ENCODE measurements around the gene REV3L.

REV3L gene

DNA sequence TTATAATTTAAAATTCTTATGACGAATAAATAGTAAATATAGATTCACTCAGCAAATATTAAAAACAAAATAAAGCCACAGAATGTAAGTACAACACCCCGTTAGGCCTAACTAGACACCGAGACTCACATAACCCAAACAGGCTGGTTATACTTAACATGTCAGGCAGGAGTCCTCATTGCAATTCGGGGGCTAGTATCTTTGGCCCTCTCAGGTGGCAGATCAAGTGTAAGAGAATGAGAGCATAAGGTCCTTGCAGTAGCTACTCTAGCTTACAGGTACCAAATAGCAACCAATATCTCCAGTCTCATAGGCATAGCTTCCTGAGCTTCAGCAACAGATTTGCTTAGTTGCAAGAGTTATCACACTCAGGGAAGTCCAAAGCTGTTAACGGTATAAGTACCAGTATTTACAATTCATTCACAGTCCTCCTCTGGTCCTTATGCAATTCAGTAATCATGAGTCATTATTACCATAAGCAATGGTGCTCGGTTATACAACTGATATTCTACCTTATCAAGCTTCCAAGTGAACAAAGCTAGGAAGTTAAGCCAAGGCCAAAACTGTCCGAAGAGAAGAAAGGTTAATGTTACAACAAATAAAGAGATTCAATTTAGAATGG is 20.1 kb downstream of the REV3L start:
- DNase-seq: no peak

DNA sequence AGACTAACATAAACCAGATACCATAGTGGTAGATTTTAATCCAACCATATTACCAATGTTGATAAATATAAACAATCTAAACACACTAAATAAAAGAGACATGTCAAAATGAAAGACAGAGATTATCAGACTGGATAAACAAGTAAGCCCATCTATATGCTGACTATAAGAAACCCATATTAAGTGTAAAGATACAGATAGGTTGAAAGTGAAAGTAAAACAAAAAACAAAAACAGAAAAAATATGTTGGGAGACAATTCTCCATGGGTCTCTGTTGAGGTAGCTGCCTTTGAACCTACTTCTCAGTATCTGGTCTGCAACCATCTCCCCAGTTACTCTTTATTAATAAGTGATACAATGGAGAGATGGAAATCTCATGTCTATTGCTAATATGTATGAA is 21.2 kb downstream of the REV3L start:
- no peak for DNase-seq

DNA sequence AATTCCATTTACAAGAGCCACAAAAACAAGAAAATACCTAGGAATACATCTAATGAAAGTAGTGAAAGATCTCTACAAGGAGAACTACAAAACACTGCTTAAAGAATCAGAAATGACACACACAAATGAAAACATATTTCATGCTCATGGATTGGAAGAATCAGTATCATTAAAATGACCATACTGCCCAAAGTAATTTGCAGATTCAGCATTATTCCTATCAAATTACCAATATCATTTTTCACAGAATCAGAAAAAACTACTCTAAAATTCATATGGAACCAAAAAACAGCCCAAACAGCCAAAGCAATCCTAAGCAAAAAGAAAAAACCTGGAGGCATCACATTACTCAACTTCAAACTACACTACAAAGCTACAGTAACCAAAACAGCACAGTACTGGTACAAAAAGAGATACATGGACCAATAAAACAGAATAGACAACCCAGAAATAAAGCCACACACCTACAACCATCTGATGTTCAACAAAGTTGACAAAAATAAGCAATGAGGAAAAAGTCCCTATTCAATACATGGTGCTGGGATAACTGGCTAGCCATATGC is 24.3 kb downstream of the REV3L start:
- DNase-seq: no peak

DNA sequence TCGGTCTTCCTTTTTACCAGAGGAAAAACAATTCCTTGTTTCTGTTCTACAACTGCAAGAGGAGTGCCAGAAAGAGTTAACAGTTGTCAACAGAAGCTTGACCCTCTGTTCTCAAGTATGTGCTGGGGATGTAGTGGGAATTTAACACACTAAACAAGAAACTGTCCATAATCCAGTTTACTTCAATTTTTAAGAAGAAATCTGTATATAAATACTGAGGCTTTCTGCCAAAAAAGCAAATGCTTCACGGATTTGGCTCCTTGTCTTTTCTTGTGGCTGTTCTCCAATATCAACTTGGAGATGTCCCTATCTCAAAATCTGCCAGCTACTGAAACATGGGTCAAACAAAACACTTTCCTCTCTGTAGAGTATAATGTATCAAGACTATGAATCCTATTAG is 26.8 kb downstream of the REV3L start:
- DNase-seq: no peak

DNA sequence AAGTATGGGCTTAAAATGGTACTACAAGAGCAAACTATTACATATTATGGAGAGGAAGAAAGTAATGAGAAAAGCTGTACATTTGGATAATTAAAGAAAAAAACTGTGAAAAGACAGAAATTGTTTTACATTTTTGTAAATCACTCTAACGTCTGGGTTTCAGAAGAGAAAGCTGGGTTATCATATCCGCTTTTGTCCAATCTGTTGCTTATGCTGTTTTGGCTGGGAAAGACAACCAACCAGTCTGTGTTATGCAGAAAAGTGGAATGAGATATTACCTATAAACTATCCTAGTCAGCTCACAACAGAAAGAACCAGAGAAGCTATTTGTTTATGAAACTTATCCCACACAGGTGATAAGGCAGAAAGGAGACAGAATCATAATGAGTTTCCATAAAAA is 32.4 kb downstream of the REV3L start:
- DNase-seq: no peak

DNA sequence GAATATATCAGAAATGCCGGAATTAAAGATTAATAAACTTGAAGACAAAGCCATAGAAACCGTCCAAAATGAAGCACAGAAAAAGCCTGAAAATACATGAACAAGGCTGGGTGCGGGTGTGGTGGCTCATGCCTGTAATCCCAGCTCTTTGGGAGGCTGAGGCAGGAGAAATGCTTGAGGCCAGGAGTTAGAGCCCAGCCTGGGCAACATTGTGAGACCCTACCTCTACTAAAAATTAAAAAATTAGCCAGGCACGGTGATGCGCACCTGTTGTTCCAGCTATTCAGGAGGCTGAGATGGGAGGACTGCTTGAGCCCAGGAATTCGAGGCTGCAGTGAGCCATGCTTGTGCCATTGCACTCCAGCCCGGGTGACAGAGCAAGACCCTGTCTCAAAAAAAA is 32.9 kb downstream of the REV3L start:
- DNase-seq: no peak

DNA sequence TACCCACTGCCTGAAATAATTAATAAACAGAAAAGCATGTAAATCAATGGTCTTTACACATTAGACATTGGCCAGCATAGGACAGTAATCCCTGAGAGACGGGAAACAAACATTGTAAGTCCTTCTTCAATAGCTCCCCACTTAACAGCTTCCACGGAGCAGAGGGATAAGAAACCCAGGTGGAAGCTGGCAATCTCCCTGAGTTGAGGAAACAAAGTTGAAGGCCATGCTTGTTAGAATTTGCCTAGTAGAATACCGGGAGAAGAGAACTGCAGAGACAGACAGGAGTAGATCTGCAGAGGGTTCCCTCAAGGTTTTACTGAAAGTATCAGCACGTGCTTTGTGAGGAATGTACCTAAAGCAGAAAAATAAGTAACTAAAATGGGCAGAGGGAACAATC is 33.9 kb downstream of the REV3L start:
- no peak for DNase-seq

DNA sequence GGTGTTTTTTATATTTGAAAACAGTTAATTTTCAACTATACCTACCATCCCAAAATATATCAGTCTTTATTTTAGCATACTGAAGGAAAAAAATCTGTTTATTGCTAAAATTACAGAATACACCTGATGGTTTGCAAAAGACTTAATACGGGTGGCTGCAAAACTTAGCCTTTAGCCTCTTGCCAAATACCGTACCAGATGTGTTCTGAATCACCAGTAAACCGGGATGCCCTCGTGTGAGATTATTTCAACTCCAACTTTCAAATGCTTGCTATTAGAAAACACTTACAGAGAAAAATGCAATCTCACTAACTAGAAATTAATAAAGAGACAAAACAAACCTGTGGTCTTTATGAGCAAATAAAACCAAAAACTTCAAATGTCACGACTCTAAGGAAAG is 36.0 kb downstream of the REV3L start:
- DNase-seq: no peak

DNA sequence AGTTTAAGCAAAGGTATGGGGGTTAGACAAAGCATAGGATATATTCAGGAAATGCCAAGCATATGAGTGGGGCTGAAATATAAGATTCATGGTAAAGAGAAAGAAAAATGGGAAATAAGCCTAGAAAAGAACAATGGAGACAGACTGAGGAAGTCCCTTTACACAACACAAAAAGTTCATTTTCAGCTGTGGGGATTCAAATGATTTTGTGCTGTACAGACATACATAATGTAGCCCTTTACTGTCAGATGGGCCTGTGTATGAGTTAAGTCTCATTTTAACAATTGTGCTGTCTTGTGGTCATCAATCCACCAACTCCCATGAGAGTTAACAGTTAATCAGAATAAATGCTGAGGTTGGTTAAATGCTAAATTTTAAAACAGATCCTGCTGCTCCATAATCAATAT is 37.2 kb downstream of the REV3L start:
- DNase-seq: no peak

DNA sequence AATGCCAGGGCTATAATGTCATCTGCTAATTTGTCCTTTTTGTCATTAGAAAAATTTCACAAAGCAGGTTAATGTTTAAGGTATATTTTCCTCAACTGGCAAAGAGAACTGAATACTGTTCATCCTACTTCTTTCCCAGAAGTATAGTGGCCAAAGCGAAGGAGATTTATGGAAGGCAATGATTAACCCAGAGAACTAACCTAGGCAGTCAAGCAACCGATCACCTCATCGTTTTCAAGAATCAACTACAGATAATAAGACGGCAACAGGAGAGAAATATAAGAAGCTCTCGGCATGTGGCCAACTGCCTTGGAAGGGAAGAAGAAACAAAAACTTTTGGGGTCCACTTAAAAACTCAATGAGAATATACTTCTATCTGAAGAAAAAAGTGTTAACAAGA is 38.2 kb downstream of the REV3L start:
- no peak for DNase-seq

DNA sequence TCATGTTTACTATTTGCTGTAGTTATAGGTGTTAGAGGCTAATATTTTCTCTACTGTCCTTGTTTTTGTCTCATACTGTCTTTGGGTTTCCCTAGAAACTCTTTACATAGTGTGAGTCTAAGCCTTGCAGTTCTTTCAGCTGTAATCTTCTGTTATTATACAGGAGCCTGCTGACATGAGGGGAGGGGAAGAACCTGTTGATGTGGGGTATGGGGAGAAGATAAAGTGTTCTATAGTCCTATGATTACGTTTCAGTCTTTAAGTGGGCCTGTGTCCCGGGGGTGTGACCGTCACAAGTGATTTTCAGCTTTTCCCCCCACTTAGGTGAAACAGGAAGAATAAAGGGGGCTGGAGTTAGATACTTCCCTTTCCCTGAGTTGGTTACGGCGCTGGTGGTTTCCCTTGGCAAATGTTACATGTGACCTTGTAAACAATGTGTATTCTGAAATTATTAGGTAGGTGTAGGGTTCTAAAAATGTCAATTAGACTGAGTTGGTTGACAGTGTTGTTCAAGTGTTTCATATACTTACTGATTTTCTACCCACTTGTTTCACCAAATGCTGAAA is 41.3 kb downstream of the REV3L start:
- no peak for DNase-seq

DNA sequence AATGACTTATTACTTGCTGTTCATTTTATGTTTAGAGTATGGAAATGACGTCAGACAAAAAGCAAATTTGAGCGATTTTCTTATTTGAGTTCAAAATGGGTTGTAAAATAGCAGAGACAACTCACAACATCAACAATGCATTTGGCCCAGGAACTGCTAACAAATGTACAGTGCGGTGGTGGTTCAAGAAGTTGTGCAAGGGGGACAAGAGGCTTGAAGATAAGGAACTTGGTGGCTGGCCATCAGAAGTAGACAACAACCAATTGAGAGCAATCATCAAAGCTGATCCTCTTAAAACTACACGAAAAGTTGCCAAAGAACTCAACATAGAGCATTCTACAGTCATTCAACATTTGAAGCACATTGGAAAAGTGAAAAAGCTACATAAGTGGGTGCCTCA is 43.8 kb downstream of the REV3L start:
- DNase-seq: no peak

DNA sequence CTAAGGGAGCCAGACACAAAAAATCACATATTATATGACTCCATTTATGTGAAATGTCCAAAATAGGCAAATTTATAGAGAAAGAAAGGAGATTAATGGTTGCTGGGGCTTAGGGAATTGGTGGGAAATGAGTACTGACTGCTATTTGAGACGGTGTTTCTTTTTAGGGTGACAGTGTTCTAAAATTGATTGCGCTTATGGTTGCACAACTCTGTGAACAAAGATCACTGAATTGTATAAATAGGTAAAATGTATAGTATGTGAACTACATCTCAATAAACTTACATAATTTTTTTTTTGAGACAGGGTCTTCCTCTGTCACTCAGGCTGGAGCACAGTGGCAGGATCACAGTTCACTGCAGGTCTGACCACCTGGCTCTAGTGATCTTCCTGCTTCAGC is 45.4 kb downstream of the REV3L start:
- DNase-seq: no peak

DNA sequence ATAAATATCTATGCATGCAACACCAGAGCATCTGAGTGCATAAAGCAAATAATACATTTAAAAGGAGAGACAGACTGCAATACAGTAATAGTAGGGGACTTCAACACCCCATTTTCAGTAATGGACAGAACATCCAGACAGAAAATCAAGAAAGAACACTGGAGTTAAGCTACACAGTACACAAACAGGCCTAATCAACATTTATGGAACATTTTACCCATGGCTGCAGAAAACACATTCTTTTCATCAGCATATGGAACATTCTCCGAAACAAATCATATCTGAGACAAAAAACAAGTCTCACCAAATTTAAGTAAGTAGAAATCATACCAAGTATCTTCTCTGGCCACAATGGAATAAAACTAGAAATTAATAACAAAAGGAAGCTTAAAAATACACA is 50.5 kb downstream of the REV3L start:
- no peak for DNase-seq

DNA sequence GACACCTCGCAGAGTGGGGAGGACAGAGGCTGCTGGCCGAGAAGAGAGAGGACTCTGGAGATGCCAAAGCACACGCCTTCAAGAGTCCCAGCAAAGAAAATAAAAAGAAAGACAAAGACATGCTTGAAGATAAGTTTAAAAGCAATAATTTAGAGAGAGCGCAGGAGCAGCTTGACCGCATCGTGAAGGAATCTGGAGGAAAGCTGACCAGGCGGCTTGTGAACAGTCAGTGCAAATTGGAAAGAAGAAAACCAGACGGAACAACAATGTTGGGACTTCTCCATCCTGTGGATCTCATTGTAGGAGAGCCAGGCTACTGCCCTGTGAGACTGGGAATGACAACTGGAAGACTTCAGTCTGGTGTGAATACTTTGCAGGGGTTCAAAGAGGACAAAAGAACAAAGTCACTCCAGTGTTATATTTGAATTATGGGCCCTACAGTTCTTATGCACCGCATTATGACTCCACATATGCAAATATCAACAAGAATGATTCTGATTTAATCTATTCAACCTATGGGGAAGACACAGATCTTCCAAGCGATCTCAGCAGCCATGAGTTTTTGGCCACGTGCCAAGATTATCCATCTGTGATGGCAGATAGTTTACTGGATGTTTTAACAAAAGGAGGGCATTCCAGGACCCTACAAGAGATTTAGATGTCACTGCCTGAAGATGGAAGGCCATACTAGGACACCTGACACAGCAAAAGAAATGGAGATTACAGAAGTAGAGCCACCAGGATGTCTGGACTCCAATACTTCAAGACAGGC is 52.2 kb downstream of the REV3L start:
- no peak for DNase-seq

DNA sequence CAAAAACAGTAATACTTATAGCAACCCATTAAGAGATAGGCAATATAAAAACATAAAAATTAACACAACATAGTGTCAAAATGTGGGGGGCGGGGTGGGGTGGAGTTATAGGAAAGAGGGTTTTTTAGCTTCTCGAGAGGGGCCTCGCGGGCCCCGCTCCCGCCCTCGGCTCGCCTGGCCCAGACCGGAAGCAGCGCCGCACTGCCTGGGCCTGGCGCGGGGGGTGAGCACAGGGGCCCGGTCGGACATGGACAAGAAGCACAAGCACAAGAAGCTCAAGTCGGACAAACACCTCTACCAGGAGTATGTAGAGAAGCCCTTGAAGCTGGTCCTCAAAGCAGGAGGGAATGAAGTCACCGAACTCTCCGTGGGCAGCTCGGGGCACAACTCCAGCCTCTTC is 53.4 kb downstream of the REV3L start:
- no peak for DNase-seq

DNA sequence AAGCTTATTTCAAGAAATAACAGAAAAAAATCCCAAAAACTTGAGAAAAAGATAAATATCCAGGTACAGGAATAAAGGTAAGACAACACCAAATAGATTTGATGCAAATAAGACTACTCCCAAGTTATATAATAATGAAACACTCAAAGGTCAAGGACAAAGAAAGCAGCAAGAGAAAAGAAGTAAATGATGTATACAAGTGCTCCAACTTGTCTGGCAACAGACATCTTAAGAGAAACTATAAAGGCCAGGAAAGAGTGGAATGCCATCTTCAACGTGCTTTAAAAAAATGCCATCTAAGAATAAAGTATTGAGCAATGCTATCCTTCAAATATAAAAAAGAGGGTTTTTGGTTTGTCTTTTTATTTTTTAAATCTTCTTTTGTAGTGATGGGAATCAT is 54.2 kb downstream of the REV3L start:
- DNase-seq: no peak

DNA sequence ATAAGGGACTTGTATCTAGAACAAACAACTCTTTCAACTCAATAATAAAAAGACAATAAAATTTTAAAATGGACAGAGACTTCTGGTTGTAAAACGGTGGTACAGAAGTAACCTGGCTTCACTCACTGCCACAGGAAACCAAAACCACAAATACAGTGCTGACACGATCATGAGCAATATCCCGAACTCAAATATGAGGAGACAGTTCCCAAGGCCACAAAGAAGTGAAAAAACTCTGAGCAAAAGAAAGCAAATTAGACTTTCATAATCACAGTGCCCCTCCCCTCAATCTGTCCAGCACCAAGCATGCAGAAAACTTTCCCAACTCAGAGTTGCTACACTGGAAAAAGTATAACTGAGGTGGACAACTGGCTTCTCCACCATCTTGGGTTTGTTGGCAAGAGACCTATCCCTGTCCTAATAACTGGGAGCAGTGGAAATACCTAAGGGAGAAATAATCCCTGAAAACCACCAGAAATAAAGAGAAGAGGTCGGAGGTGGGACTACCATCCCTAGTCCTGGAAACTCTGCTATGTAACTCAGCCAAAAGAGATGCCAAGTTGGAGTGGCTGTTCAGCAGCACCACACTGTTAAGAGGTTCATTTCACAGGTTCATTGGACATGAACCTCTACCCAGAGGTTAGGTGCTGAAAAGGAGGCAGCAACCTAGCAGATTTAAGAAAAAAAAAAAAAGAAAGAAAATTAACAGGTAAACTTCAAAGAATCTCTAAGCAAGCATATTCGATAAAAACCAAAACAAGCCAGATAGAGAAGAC is 55.5 kb downstream of the REV3L start:
- DNase-seq: peak; percentile 2

DNA sequence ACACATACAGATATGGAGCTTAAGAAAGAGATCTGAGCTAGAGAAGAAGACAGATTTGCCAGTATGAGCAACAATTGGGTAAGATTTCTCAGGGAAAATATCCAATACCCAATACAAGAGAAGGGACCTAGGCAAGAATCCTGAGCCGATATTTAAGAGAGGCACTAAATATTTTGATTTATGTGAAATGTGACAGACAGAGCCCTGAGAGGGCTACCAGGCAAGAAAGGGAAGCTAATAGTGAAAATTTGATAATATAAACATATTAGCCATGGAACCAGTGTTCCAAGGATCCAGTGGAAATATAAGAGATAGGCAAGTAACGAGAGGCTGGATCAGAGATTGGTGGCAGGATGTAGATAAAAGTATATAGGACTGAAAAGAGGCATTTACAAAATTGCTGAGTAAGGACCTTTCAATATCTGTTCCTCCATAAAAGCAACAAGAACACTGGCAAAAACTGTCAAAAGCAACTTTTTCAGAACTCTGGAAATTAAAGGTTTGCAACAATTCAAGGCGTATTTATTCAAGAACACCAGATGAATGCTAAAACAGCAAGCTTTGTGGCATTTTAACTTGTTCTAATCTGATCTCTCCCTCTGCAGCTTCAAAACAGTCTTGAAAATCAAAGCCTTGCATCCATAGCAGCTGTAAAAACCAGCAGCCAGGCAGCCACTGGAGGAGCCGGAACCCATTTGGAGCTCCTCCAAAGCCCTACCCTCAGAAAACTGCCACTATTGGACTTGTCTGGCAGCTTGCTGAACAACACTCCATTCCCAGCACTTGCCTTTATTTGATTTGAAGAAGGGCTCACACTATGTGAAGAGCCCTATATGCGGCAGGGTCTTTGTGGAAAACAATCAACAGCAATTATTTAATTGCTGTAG is 58.8 kb downstream of the REV3L start:
- DNase-seq: no peak

DNA sequence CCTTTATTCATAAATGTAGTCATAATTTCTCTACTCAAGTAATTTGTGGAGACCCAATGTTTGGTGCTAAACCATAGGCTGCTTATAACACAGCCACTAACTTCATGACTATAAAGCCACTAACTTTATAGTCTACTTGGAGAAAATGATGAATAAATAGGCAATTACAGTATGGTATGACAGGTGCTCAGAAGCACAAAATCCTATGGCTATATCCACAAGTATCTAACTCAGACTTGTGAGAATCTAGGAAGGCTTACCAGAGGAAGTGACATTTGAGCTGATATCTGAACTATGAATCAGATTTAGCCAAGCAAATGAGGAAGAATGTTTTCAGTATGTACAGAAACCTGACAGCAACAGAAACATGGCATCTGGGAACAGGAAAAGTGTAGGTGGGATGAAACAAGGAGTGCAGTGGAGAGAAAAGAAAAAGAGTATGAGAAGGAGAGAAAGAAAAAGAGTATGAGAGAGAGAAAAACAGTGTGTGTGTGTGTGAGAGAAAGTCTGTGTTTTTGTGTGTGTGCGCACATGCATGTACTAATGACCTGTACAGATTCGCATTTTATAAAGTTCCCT is 59.9 kb downstream of the REV3L start:
- no peak for DNase-seq

DNA sequence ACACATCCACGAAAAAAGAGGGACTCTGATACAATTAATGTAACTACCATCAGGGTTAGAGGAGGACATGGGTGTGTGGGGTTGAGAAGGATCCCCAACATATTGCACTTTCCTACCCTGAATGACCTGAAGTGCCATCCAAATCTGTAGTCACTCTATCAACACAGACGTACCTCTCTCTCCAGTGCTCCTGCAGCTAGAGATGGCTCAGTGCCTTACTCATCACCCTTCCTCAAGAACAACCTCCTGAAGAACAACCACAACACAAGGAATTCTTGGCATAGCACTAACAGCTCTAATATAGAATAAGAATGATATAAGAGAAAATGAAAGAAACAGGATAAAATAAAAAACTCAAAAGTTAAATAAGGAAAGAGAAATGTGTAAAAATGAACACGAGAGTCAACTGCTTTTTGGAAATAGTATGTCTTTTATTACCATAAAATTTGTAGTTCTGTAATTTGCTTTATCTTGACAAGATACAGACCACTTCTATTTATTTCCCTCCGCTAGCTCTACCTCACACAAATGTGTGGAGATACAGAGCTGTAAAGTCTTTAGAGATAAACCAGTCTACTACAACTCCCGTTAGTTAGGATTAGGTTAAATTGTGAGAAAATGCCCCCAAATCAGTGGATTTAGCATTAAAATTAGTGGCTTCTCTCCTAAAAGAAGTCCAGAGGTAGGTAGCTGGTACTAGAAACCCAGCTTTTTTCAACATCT is 63.9 kb downstream of the REV3L start:
- DNase-seq: no peak

All from stimulated activated naive CD4-positive, alpha-beta T cell treated with Interleukin-2 at 50 U/mL for 16 hours (primary cell).